ENCODE measurements around the gene ADAM10. TPM values are rescaled to one million over a fixed set of nuclear protein-coding genes. Genes with fewer than 3 reads are reported as not detected.
"Not testable (repeated sequence)": the region's sequence is repeated elsewhere in the genome, so short reads cannot be mapped to it uniquely, and the experiment has no call there.

ADAM10 gene, protein sequence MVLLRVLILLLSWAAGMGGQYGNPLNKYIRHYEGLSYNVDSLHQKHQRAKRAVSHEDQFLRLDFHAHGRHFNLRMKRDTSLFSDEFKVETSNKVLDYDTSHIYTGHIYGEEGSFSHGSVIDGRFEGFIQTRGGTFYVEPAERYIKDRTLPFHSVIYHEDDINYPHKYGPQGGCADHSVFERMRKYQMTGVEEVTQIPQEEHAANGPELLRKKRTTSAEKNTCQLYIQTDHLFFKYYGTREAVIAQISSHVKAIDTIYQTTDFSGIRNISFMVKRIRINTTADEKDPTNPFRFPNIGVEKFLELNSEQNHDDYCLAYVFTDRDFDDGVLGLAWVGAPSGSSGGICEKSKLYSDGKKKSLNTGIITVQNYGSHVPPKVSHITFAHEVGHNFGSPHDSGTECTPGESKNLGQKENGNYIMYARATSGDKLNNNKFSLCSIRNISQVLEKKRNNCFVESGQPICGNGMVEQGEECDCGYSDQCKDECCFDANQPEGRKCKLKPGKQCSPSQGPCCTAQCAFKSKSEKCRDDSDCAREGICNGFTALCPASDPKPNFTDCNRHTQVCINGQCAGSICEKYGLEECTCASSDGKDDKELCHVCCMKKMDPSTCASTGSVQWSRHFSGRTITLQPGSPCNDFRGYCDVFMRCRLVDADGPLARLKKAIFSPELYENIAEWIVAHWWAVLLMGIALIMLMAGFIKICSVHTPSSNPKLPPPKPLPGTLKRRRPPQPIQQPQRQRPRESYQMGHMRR
- total RNA-seq (2014; rRNA removed; shearing (Covaris generic); ENCODE audit: low replicate concordance): 140 and 158 TPM in 2 replicates

DNA sequence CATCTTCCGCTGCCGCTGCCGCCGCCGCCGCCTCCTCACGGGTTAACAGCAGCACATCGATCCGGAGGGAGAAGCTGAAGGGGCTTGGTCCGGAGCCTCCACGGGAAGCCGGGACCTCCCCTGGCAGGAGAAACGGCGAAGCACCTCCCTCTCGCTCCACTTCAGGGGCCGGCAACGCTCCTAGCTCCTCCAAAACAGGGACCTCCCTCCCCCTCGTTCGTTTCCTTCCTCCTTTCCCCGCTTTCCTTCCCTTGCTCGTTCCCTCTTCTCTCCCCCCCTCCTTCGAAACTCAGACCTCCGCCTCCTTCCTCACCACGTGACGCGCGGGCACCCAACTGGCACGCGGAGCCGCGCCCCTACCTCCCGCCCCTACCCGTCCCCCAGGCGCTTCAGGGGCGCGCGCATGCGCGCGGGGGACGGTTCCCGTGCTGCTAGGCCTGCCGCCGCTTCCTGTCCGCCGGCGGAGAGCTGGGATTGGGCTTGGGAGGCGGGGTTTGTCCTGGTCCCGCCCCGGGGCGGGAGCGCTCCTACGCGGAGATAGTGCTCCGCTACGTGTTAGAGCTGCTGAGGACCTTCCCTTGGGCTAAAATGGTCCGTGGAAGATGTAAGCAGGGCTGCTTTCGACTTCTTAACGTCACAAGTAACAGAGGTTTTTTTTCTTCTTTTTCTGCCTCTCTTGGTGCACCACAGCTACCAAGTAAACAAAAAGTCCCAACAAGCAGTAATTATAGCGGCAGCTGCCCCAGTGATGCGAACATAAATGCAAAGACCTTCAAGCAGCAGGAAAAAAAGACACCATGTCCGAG lies at the start of gene ADAM10:
TSS of gene ADAM10 (minus strand) at position 176 of the 806 bp plus-strand sequence. CDS start at position 3, 173 bp downstream.
- Histone ChIP-seq H3K4me3 (peak within 1 kb of the TSS; percentile 97), H3K27me3 (no peaks in the 10 kb centered on the region), H3K36me3 (peaks cover 8% of the 10 kb centered on the region), H3K9me3 (no peaks in the 10 kb centered on the region)
- DNase-seq: peak; percentile 99

DNA sequence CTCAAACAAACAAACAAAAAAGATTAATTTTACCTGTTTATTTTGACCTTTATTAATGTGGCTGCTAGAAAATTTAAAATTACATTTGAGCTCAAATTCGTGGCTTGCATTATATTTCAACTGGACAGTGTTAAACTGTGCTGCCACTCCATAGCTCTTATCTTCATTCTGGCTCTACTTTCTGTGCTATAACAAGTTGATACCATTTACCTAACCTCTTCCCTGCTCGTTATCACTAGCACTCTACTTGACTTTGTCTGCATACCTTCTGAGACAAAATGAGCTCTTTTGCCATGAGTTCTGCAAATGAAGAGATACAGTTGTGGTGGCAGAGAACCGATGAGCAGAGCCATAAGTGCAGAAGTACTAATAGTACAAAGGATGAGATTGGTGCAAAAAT lies 48.0 kb upstream of the ADAM10 start:
- DNase-seq: no peak
- no peaks in the 10 kb centered on the region for H3K27me3 ChIP-seq
- H3K36me3 ChIP-seq: no peaks in the 10 kb centered on the region
- no peaks in the 10 kb centered on the region for H3K9me3 ChIP-seq
- no peak overlapping the region for H3K4me3 ChIP-seq

DNA sequence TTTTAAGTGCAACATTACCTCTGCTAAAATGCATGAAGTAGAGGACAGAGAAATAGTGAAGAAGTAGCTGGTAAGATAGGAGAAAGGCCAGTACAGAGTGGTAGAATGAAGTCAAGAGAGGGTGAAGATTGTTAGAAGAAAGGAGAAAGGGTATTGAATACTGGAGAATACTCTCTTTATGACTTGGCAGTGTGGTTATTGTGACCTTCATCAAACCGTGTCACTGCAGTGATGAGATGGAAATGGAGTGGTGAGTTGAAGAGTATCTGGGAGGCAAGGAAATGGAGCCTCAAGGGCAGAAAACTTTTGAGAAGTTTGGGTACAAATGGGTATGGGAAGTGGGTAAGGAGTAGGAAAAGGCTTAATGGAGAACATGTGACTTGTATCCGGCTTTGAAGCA lies 46.3 kb upstream of the ADAM10 start:
- no peak overlapping the region for H3K4me3 ChIP-seq
- DNase-seq: no peak
- no peaks in the 10 kb centered on the region for H3K36me3 ChIP-seq
- no peaks in the 10 kb centered on the region for H3K9me3 ChIP-seq
- no peaks in the 10 kb centered on the region for H3K27me3 ChIP-seq

DNA sequence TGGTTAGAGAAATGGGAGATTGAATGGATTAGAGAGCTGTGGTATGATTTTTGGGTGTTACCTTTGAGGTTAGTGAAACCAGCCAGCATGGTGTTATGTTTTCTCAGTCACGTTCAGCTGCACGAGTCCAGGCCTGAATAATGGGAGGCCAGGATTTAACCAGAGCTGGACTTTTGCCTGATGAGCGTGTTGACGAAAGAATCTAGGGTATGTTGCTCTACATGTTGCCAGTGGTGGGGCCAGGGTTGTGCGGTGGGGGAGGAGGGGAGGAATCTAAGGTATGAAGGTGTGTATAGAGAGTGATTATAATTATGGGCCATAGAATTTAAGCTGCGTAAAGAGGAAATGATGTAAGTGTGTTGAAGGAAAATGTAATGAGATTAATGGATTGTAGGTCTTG lies 44.4 kb upstream of the ADAM10 start:
- no peaks in the 10 kb centered on the region for H3K36me3 ChIP-seq
- no peak for DNase-seq
- no peak overlapping the region for H3K4me3 ChIP-seq
- H3K27me3 ChIP-seq: no peaks in the 10 kb centered on the region
- H3K9me3 ChIP-seq: no peaks in the 10 kb centered on the region

DNA sequence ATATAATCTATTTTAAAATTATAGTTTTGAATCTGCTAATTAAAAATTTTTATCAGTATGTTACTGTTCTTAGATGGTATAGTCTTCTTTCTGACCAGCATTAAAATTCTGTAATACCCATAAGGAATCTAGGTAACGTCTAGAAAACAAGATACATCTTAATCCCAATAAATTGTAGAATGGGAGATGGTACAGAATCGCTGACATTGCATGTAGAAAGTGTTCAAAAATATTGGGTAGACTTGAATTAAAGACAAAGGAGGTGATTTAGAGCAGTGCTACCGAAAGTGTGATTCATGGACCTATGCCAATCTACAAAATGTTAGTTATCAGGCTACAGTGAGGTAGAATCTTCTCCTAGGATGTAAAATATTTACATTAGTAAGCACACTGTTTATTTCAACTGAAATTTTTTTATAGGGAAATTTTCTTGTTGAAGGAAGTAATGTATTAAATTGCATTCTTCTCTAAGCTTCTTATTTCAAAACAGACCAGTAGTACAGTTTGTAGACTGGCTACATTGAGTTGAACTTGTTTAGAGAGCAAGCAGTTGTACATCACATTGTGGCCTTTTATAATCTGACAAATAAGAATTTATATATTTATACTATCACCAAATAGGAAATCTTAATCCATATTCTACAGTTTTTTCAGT lies 38.7 kb upstream of the ADAM10 start:
- no peak for DNase-seq
- no peak overlapping the region for H3K4me3 ChIP-seq
- H3K36me3 ChIP-seq: no peaks in the 10 kb centered on the region
- no peaks in the 10 kb centered on the region for H3K9me3 ChIP-seq
- no peaks in the 10 kb centered on the region for H3K27me3 ChIP-seq

DNA sequence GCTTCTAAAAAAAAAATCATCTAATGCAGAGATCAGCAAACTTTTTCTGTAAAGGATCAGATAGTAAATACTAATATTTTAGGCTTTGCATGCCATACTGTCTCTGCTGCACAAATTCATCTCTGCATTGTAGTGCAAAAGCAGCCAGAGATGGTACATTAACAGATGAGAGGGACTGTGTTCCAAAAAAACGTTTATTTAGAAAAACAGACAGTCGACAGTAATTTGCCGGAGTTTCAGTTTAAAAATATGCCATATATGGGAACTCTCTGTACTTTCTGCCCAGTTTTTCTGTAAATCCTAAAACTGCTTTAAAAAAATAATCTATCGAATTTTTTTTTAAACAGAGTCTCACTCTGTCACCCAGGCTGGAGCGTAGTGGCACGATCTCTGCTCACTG lies 35.8 kb upstream of the ADAM10 start:
- Histone ChIP-seq H3K27me3 (no peaks in the 10 kb centered on the region), H3K4me3 (no peak overlapping the region), H3K36me3 (no peaks in the 10 kb centered on the region), H3K9me3 (no peaks in the 10 kb centered on the region)
- no peak for DNase-seq

DNA sequence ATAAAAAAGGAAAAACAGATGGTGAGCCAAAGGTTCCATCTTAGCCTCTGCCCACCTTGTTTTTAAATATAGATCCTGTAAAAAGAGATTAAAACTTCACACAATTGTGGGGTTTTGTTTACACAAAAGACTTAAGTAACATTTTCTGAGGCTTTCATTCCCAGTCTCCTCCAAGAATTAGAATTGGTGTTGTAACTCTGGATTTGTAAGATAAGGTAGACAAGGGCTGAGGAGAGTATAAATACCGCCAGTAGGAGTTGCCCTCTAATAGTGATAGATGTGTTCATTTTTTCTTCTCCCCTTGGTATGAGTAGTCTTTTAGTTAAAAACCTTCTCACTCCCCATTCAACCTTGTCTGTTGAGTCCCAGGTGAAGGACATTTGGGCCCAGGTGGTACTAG lies 30.0 kb upstream of the ADAM10 start:
- Histone ChIP-seq H3K4me3 (no peak overlapping the region), H3K9me3 (no peaks in the 10 kb centered on the region), H3K27me3 (no peaks in the 10 kb centered on the region), H3K36me3 (no peaks in the 10 kb centered on the region; the same call in 1 of the 2 replicates)
- no peak for DNase-seq

DNA sequence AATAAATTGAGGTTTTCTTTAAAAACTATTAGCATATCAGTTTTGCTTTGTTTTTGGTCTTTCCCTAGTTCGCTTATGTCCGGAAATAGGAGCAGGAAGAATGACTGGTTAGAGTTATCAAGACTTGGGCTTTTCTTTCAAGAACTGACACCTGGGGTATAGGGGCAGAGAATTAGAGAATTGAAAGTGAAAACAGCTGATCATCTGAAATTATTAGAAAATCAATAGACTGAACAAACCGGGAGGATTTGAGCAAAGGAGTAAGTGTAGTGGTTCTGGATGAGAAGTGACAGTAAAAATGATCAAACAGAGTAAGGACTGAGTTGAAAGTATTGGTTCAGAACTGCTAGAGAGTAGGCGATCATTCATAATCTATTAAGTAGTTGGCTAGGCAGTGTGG lies 27.6 kb upstream of the ADAM10 start:
- DNase-seq: no peak
- Histone ChIP-seq H3K27me3 (no peaks in the 10 kb centered on the region), H3K4me3 (no peak overlapping the region), H3K9me3 (no peaks in the 10 kb centered on the region), H3K36me3 (no peaks in the 10 kb centered on the region; the same call in 1 of the 2 replicates)

DNA sequence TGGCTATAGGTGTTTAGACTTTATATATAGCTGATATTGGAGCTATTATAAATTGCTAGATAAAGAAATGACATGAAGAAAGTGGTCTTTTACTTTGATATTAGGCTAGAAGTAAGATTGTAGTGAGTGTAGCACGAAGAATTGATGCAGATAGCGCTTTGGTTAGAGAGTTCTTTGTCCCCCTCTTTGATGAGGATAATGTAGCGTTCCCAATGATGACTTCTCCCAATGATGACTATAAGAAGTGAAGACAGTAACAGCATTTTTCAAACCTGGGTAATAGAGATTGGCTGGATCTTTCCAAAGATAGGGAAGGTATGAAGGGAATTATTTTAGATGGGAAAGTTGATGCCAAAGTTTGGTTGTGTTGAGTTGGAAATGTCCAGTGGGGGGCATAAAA lies 25.9 kb upstream of the ADAM10 start:
- Histone ChIP-seq H3K4me3 (no peak overlapping the region), H3K27me3 (no peaks in the 10 kb centered on the region), H3K36me3 (no peaks in the 10 kb centered on the region; the same call in 1 of the 2 replicates), H3K9me3 (no peaks in the 10 kb centered on the region)
- no peak for DNase-seq

DNA sequence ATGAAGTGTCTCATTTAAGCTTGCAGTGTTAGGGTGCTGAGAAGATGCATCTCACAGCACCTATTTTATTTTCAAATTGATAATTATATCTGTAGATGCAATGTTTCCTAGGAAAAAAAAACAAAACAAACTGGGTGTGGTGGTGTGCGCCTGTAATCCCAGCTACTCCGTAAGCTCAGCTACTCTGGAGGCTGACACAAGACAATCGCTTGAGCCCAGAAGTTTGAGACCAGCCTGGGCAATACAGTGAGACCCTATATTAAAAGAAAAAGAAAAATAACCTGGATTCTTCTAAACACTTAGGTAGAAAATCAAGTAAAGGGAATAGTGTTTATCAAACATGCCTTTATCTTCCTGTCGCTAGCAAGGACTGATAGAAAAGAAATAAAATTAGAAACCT lies 23.5 kb upstream of the ADAM10 start:
- no peak for DNase-seq
- Histone ChIP-seq H3K4me3 (peak overlapping the region; percentile 93), H3K36me3 (no peaks in the 10 kb centered on the region), H3K27me3 (no peaks in the 10 kb centered on the region), H3K9me3 (no peaks in the 10 kb centered on the region)

DNA sequence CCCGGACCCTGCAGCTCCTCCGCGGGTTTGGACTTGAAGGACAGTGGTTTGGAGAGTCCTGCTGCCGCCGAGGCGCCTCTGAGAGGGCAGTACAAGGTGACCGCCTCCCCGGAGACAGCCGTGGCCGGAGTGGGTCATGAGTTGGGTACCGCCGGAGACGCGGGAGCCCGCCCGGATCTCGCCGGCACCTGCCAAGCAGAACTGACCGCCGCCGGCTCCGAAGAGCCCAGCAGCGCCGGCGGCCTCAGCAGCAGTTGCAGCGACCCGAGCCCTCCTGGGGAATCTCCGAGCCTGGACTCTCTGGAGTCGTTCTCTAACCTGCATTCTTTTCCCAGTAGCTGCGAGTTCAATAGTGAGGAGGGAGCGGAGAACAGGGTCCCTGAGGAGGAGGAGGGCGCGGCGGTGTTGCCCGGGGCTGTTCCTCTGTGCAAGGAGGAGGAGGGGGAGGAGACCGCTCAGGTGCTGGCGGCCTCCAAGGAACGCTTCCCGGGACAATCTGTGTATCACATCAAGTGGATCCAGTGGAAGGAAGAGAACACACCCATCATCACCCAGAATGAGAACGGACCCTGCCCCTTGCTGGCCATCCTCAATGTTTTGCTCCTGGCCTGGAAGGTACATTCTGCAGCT lies 22.2 kb upstream of the ADAM10 start:
- Histone ChIP-seq H3K27me3 (no peaks in the 10 kb centered on the region), H3K9me3 (no peaks in the 10 kb centered on the region), H3K4me3 (peak overlapping the region; percentile 93), H3K36me3 (no peaks in the 10 kb centered on the region)
- peak; percentile 34 for DNase-seq

DNA sequence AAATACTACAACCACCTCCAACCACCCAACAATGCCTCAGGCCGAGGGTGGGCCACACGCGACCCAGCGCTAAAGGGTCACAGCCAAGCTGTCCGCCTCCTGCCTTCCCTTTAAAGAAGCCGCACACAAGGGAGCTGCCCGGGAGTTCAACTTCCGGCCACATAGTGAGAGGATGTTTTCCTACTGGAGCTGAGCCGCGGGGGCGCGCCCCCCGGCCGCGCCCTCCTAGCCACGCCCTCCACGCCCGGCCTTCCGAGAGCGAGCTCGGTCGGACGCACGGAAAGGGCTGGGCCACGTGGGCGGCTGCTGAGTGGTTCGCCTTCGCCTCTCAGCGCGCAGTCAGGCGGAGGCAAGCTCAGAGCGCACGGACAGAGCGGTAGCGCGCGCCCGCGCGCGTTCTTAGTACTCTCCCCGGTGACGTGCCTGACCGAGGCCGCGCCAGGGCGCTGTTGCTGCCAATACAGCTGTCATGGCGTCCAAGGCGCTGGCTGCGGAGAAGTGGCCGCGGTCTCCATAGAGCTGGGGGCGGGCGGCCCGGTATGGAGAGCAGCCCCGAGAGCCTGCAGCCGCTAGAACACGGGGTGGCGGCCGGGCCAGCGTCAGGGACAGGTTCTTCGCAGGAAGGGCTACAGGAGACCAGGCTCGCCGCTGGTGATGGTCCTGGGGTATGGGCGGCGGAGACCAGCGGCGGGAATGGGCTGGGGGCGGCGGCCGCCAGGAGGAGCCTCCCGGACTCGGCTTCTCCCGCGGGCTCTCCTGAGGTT lies 21.5 kb upstream of the ADAM10 start, which contains the start of gene MINDY2:
TSS of gene MINDY2 (plus strand) at position 446 of the 764 bp plus-strand sequence. CDS start at position 540, 94 bp downstream.
- H3K36me3 ChIP-seq: no peaks in the 10 kb centered on the region
- H3K9me3 ChIP-seq: no peaks in the 10 kb centered on the region
- peak within 1 kb of the TSS; percentile 93 for H3K4me3 ChIP-seq
- peak; percentile 99 for DNase-seq
- no peaks in the 10 kb centered on the region for H3K27me3 ChIP-seq

DNA sequence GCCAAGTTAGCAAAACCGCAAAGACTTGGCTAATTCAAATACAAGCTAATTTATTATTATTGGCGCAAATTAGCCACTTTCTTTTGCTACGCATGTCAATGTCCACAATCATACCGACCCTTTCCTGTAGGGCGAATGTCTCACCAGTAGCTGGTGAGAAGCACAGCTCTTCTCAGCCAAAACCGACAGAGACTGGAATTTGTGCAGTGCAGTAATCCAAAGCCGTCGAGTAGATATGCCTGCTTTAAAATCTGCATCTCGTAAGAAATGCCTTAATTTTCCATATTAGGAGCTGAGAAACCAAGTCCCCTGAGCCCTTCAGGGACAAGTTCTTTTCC lies 21.0 kb upstream of the ADAM10 start:
- H3K4me3 ChIP-seq: peak overlapping the region; percentile 93
- no peaks in the 10 kb centered on the region for H3K36me3 ChIP-seq
- H3K9me3 ChIP-seq: no peaks in the 10 kb centered on the region
- no peaks in the 10 kb centered on the region for H3K27me3 ChIP-seq
- peak; percentile 81 for DNase-seq

DNA sequence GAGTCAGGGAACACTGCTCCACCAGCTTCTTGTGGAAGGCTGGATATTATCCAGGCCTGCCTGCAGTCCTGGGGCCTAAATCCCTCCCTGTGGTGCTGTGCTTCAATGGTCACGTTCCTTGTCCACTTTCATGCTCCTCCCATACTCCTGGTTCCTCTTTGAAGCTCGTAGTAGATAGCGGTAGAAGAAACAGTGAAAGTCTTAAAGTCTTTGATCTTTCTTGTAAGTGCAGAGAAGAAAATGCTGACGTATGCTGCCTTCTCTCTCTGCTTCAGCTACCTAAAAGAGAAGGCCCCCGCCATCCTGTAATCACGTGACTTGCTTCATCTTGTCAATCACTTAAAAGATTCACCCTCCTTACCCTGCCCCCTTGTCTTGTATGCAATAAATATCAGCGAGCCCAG lies 19.1 kb upstream of the ADAM10 start:
- H3K36me3 ChIP-seq, H3K27me3 ChIP-seq, H3K4me3 ChIP-seq, DNase-seq, H3K9me3 ChIP-seq: not testable (repeated sequence)

DNA sequence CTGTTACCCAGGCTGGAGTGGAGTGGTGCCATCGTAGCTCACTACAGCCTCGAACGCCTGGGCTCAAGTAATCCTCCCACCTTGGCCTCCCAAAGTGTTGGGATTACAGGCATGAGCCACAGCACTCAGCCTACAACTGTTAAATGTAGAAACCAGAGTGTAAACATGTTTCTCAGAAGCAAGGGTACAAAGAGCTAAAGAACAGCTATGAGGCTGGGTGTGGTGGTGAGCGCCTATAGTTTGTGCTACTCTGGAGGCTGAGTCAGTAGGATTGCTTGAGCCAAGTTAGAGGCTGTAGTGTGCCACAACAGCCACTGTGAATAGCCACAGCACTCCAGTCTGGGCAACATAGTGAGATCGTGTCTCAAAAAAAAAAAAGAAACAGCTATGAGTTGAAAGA lies 16.8 kb upstream of the ADAM10 start:
- Histone ChIP-seq H3K36me3 (no peaks in the 10 kb centered on the region), H3K4me3 (no peak overlapping the region), H3K9me3 (peaks cover 4% of the 10 kb centered on the region; the same call in 1 of the 2 replicates), H3K27me3 (no peaks in the 10 kb centered on the region)
- no peak for DNase-seq
